HAP-1 (cell line): Measurements from ENCODE around the gene ANKRD55.
"Not testable (repeated sequence)": the region's sequence is repeated elsewhere in the genome, so short reads cannot be mapped to it uniquely, and the experiment has no call there.

Source experiments
- DNase-seq, 2 experiments: peaks; one replicate each; pipeline ENCODE4 v3.0.0-alpha.2; 2016 to 2020; ENCODE audit warnings: low spot score in 2 of 2
- H3K27me3 ChIP-seq: fragments of 250-450 bp; sonication (Bioruptor Pico); 2 replicates; pipeline ENCODE4 v1.5.1; 2020; ENCODE audit warnings: low read depth, mild to moderate bottlenecking, moderate library complexity
- H3K36me3 ChIP-seq: fragments of 250-450 bp; sonication (Bioruptor Pico); replicated peaks from 2 replicates; pipeline ENCODE4 v1.5.1; 2020; ENCODE audit warnings: mild to moderate bottlenecking
- H3K4me1 ChIP-seq: fragments of 250-450 bp; sonication (Bioruptor Pico); 2 replicates; pipeline ENCODE4 v1.5.1; 2020; ENCODE audit warnings: mild to moderate bottlenecking
- H3K4me3 ChIP-seq: fragments of 250-450 bp; sonication (Bioruptor Pico); 2 replicates; pipeline ENCODE4 v1.5.1; 2020; ENCODE audit warnings: mild to moderate bottlenecking, moderate library complexity
- H3K9me3 ChIP-seq: fragments of 250-450 bp; sonication (Bioruptor Pico); 2 replicates; pipeline ENCODE4 v1.5.1; 2020; ENCODE audit warnings: mild to moderate bottlenecking, moderate library complexity
- in situ Hi-C: fragments of 300-500 bp; cut with MboI; formaldehyde crosslinking; loops from 3 replicates; pipeline ENCODE4 v1.14.3; 2020; ENCODE audit warnings: low sequenced_read_pairs, inconsistent platforms, mixed read lengths

ANKRD55 gene

GRCh38 chr5:56126487-56127179 is 106.5 kb downstream of the ANKRD55 start:
- H3K9me3 ChIP-seq, result no peaks in the 10 kb centered on the region; the same call in 1 of the 2 replicates
- no peaks in the 10 kb centered on the region for H3K27me3 ChIP-seq
- no peak overlapping the region for H3K4me3 ChIP-seq
- H3K4me1 ChIP-seq, result no peaks in the 10 kb centered on the region
- no peak for DNase-seq
- H3K36me3 ChIP-seq, result no peaks in the 10 kb centered on the region
- in situ Hi-C loops, result no loop called here

GRCh38 chr5:56123531-56124243 is 109.4 kb downstream of the ANKRD55 start:
- Histone ChIP-seq H3K9me3 (no peaks in the 10 kb centered on the region), H3K4me3 (no peak overlapping the region), H3K4me1 (no peaks in the 10 kb centered on the region), H3K27me3 (no peaks in the 10 kb centered on the region), H3K36me3 (no peaks in the 10 kb centered on the region)
- DNase-seq, result peak in 1 of 2 experiments; percentile 41
- in situ Hi-C loops, result no loop called here

- H3K27me3 ChIP-seq, H3K4me1 ChIP-seq, DNase-seq, in situ Hi-C loops, H3K36me3 ChIP-seq, H3K4me3 ChIP-seq, H3K9me3 ChIP-seq: not testable (repeated sequence)
Measured at GRCh38 chr5:56122360-56122985, 110.7 kb downstream of the ANKRD55 start.

- H3K36me3 ChIP-seq, result no peaks in the 10 kb centered on the region
- H3K9me3 ChIP-seq, result no peaks in the 10 kb centered on the region
- H3K27me3 ChIP-seq, result no peaks in the 10 kb centered on the region
- in situ Hi-C loops, result no loop called here
- H3K4me1 ChIP-seq, result no peaks in the 10 kb centered on the region
- no peak for DNase-seq
- H3K4me3 ChIP-seq, result no peak overlapping the region
Measured at GRCh38 chr5:56119050-56119449, 114.1 kb downstream of the ANKRD55 start.

GRCh38 chr5:56116599-56117141 is 116.5 kb downstream of the ANKRD55 start:
- no peaks in the 10 kb centered on the region for H3K36me3 ChIP-seq
- no peaks in the 10 kb centered on the region for H3K9me3 ChIP-seq
- DNase-seq, result no peak
- no peak overlapping the region for H3K4me3 ChIP-seq
- H3K4me1 ChIP-seq, result peaks cover 3% of the 10 kb centered on the region; the same call in 1 of the 2 replicates
- in situ Hi-C loops, result no loop called here
- no peaks in the 10 kb centered on the region for H3K27me3 ChIP-seq

GRCh38 chr5:56115589-56115988 is 117.5 kb downstream of the ANKRD55 start:
- no peaks in the 10 kb centered on the region for H3K36me3 ChIP-seq
- in situ Hi-C loops, result no loop called here
- H3K4me3 ChIP-seq, result no peak overlapping the region
- H3K9me3 ChIP-seq, result no peaks in the 10 kb centered on the region
- no peaks in the 10 kb centered on the region for H3K27me3 ChIP-seq
- DNase-seq, result no peak
- peaks cover 3% of the 10 kb centered on the region; the same call in 1 of the 2 replicates for H3K4me1 ChIP-seq

- Histone ChIP-seq H3K36me3 (no peaks in the 10 kb centered on the region), H3K4me1 (peaks cover 3% of the 10 kb centered on the region; the same call in 1 of the 2 replicates), H3K27me3 (no peaks in the 10 kb centered on the region), H3K9me3 (no peaks in the 10 kb centered on the region), H3K4me3 (no peak overlapping the region)
- peak; percentile 73 to 77 for DNase-seq
- in situ Hi-C loops, result no loop called here
Measured at GRCh38 chr5:56112526-56113121, 120.5 kb downstream of the ANKRD55 start.

GRCh38 chr5:56111404-56111781 is 121.7 kb downstream of the ANKRD55 start:
- no peaks in the 10 kb centered on the region for H3K27me3 ChIP-seq
- peaks cover 3% of the 10 kb centered on the region; the same call in 1 of the 2 replicates for H3K4me1 ChIP-seq
- no peak for DNase-seq
- H3K9me3 ChIP-seq, result no peaks in the 10 kb centered on the region
- H3K36me3 ChIP-seq, result no peaks in the 10 kb centered on the region
- no peak overlapping the region for H3K4me3 ChIP-seq
- in situ Hi-C loops, result no loop called here

- no peaks in the 10 kb centered on the region for H3K27me3 ChIP-seq
- in situ Hi-C loops, result no loop called here
- no peaks in the 10 kb centered on the region for H3K9me3 ChIP-seq
- peaks cover 3% of the 10 kb centered on the region; the same call in 1 of the 2 replicates for H3K4me1 ChIP-seq
- H3K36me3 ChIP-seq, result no peaks in the 10 kb centered on the region
- DNase-seq, result no peak
- no peak overlapping the region for H3K4me3 ChIP-seq
Measured at GRCh38 chr5:56110646-56111403, 122.3 kb downstream of the ANKRD55 start.

- Histone ChIP-seq H3K27me3 (no peaks in the 10 kb centered on the region), H3K36me3 (no peaks in the 10 kb centered on the region), H3K9me3 (no peaks in the 10 kb centered on the region), H3K4me3 (no peak overlapping the region), H3K4me1 (peaks cover 3% of the 10 kb centered on the region; the same call in 1 of the 2 replicates)
- no peak for DNase-seq
- in situ Hi-C loops, result no loop called here
Measured at GRCh38 chr5:56108246-56108645, 124.9 kb downstream of the ANKRD55 start.

GRCh38 chr5:56106837-56107236 is 126.3 kb downstream of the ANKRD55 start:
- DNase-seq, result no peak
- H3K4me3 ChIP-seq, result no peak overlapping the region
- no peaks in the 10 kb centered on the region for H3K4me1 ChIP-seq
- no peaks in the 10 kb centered on the region for H3K27me3 ChIP-seq
- H3K36me3 ChIP-seq, result no peaks in the 10 kb centered on the region
- in situ Hi-C loops, result no loop called here
- H3K9me3 ChIP-seq, result no peaks in the 10 kb centered on the region

- H3K9me3 ChIP-seq, result no peaks in the 10 kb centered on the region
- H3K36me3 ChIP-seq, result no peaks in the 10 kb centered on the region
- no peaks in the 10 kb centered on the region for H3K4me1 ChIP-seq
- DNase-seq, result no peak
- H3K4me3 ChIP-seq, result no peak overlapping the region
- no peaks in the 10 kb centered on the region for H3K27me3 ChIP-seq
- in situ Hi-C loops, result no loop called here
Measured at GRCh38 chr5:56105511-56106291, 127.4 kb downstream of the ANKRD55 start.
